Motor neuron (in vitro differentiated cells): Measurements from ENCODE around the gene CSNK2A3. TPM values are rescaled to one million over a fixed set of nuclear protein-coding genes. Genes with fewer than 3 reads are reported as not detected.
"Not testable (repeated sequence)": the region's sequence is repeated elsewhere in the genome, so short reads cannot be mapped to it uniquely, and the experiment has no call there.

Source experiments
- ATAC-seq, 8 experiments: fragments of 200-7000 bp; cut with Tn5 transposase; replicated peaks in 6 of 8; 2 replicates each; pipeline ENCODE4 v1.8.0; 2021; ENCODE audit warnings: mild to moderate bottlenecking in 8 of 8, moderate library complexity in 8 of 8
- H3K27ac ChIP-seq, 2 donors: fragments of 250-450 bp; sonication (Bioruptor Pico); 2 replicates each; pipeline ENCODE4 v1.9.0; 2021; ENCODE audit warnings: antibody characterized with exemption in 2 of 2, mild to moderate bottlenecking in 2 of 2, moderate library complexity in 1 of 2
- H3K4me1 ChIP-seq, 2 donors: fragments of 250-450 bp; sonication (Bioruptor Pico); replicated peaks in 1 of 2; 2 replicates each; pipeline ENCODE4 v1.6.1; 2021; ENCODE audit warnings: antibody characterized with exemption in 2 of 2, mild to moderate bottlenecking in 2 of 2, moderate library complexity in 1 of 2
- H3K4me3 ChIP-seq, 5 donors: fragments of 250-450 bp; sonication (Bioruptor Pico); 2 replicates each; pipeline ENCODE4 v1.9.0; 2021; ENCODE audit warnings: antibody characterized with exemption in 5 of 5, mild to moderate bottlenecking in 5 of 5, moderate library complexity in 4 of 5
- WGBS, 10 experiments: fragments of 450-650 bp; shearing (Covaris generic); methylation state at CpG; one replicate each; pipeline ENCODE4 v1.0.0; 2022; 5-methylcytosine and 5-hydroxymethylcytosine counted together
- in situ Hi-C, 9 experiments: fragments of 400-800 bp; cut with MboI; loops; one replicate each; pipeline ENCODE4 v1.15.0; 2021; ENCODE audit warnings: low sequenced_read_pairs in 9 of 9, low pct_unique_long_range_greater_than_20kb in 2 of 9; ENCODE audit not compliant: unreplicated experiment in 9 of 9
- total RNA-seq, 8 experiments: library from RNA; unstranded; fragments of 300-600 nt; gene quantifications; 2 replicates each; pipeline versions ENCODE4 v1.2.3 to v1.2.4, GENCODE V29; 2022

CSNK2A3 gene
- total RNA-seq, 8 experiments from 2014 or later, result 1.6 to 2.9 (median 1.8) TPM

- Histone ChIP-seq H3K27ac (no peak overlapping the region), H3K4me3 (no peak overlapping the region), H3K4me1 (peaks cover 10 to 20% of the 10 kb centered on the region in 2 donors)
- 38 to 87% (median 78%) methylated on average over 2 to 5 of the region's 5 CpGs; no CpG with 5 or more reads in 3 of the 10 experiments for WGBS, 10 experiments
- in situ Hi-C loops, result no loop called here
- no peak for ATAC-seq
These were observed 20.9 kb upstream of the CSNK2A3 start for GRCh38 chr11:11373934-11374333.

DNA sequence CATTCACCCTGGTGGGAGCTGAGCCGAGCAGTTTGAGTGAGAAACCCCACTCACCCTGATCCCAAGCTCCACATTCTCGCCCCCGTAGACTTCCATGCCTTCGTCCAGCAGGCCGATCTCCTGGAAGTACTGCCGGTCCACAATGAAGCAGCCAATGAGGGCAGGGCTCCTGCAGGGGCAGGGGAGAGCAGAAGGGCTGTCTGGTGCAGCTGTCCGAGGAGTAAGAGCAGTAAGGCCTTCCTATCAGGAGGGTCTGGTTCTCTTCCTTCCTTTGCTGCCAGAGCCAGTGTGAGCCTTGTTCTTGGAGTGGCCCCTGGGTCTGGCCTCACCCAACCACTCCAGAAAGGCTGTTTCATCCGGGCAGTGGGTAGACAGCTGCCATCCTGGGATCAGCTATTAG lies 19.4 kb upstream of the CSNK2A3 start:
- ATAC-seq, result no peak
- Histone ChIP-seq H3K4me3 (no peak overlapping the region), H3K4me1 (peaks cover 10 to 20% of the 10 kb centered on the region in 2 donors), H3K27ac (no peak overlapping the region)
- in situ Hi-C loops, result no loop called here
- 60 to 100% (median 93%) methylated on average over 1 to 4 of the region's 8 CpGs; no CpG with 5 or more reads in 4 of the 10 experiments for WGBS, 10 experiments

DNA sequence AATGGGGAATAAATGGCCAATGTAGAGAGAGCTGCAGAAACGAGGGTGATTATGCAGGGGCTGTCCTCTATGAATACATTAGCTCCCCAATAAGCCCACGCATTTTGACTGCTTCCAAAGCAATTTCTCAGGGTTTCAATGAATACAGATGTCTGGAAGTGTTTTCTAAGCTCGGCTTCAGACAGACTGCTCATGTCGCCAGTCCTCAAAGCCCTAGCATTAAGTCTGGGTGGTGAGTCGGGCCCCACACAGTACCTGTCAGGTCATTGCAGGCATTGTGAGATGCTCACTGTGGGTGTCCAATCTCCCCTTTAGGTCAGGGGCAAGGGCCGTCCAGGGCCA lies 17.9 kb upstream of the CSNK2A3 start:
- Histone ChIP-seq H3K4me3 (no peak overlapping the region), H3K27ac (no peak overlapping the region), H3K4me1 (peaks cover 10 to 20% of the 10 kb centered on the region in 2 donors)
- ATAC-seq, result peak in 3 of 8 experiments; percentile 9 to 91 (median 58)
- WGBS, 10 experiments, result 0 to 83% (median 62%) methylated on average over 1 to 3 of the region's 6 CpGs; no CpG with 5 or more reads in 4 of the 10 experiments
- in situ Hi-C loops, result no loop called here

DNA sequence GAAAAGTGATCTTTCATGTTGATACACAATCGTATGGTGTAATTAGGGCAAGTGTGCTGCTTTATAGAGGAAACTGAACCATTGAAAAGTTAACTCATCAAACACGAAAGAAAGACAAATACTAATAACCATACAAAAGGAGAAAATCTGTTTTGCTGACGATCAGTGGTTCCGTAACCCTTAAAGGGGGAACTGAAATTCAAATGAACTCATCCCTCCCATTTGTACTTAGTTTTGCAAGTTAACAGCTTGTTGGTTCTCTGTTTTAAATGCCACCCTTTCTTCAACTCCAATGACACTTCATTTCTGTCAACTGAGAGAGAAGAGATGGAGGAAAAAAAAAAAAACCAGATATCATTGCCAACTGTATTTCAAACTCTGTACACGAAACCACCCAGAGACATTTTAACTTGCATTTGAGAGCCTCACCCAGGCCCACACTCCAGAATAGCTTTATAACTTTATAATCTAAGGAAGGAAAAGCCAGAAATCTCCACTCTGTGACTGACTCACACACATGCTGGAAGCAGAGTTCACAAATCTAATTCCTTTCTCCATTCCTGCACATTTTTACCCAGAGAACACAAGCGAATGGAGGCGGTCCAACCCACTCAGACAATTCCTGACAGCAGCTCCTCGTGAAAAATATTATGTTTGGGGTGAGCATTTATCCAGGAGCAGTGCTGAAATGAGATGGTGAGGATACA lies 17.4 kb upstream of the CSNK2A3 start:
- Histone ChIP-seq H3K27ac (no peak overlapping the region), H3K4me1 (peaks cover 10 to 20% of the 10 kb centered on the region in 2 donors), H3K4me3 (no peak overlapping the region)
- in situ Hi-C loops, result no loop called here
- peak in 6 of 8 experiments; percentile 27 to 90 (median 68) for ATAC-seq
- WGBS, 10 experiments, result 32 to 100% (median 62%) methylated on average over 1 to 8 of the region's 8 CpGs

DNA sequence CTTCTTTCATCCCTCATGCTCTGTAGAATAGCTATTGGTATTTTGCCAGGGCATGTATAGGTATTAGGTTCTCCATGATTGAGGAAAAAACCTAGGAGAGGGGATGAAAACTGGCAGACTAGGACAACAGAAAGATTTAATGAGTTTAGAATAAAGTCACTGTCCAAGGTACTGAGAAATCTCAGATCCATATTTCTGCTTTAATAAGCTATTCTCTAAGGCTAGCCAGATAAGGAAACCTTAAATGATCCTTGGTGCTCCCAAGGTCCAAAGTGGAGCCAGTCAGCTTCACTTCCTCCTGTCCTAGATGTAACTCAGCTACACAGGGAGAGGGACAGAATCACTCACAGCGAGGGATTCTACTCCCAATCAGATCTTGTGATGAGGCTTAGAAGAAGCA lies 13.7 kb upstream of the CSNK2A3 start:
- Histone ChIP-seq H3K4me1 (peaks cover 10 to 16% of the 10 kb centered on the region in 2 donors), H3K4me3 (no peak overlapping the region), H3K27ac (no peak overlapping the region)
- WGBS, 10 experiments, result 40 to 100% (median 89%) methylated on average over 1 of the region's 1 CpG; no CpG with 5 or more reads in 4 of the 10 experiments
- in situ Hi-C loops, result no loop called here
- ATAC-seq, result no peak

DNA sequence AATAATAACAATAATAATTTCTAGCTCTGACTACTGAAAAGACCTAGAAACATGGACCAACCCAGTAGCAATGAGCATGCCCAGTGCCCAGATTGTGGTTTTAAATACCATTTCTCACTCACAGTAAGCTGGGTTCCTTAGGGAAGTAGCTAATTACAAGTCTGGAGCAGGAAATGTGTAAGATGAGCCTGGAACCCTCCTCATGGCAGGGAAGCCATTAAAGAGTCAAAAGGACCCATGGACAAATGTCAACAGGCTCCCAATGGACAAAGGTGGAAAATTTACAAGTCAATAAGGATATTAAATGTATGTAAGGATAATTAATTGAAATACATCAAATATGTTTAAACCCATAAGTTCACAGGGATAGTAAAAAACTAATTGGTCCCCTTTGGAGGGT lies 10.6 kb upstream of the CSNK2A3 start:
- ATAC-seq, result no peak
- in situ Hi-C loops, result no loop called here
- Histone ChIP-seq H3K4me1 (no peaks in the 10 kb centered on the region), H3K27ac (no peak overlapping the region), H3K4me3 (no peak overlapping the region)

DNA sequence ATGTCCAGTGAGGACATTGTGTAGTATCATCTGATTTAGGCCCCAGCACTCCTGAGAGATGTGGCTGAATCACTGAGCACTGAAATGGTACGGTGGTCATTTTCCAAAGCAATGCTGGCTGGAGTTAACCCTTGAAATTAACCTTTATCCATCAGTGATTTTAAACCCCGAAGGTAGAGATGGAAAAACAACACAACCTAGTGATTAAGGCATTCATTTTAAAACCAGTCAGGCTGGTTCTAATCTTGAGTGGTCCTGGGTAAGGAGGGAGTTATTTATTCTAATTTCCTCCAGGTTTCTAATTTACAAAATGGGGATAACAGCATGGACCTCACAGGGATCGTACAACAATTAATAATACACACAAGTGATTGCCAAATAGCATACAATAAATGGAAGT lies 6.6 kb upstream of the CSNK2A3 start:
- ATAC-seq, result no peak
- WGBS, 10 experiments, result 55 to 100% (median 88%) methylated on average over 1 to 3 of the region's 3 CpGs; no CpG with 5 or more reads in 2 of the 10 experiments
- H3K27ac ChIP-seq, result no peak overlapping the region
- H3K4me3 ChIP-seq, result no peak overlapping the region
- H3K4me1 ChIP-seq, result no peaks in the 10 kb centered on the region
- in situ Hi-C loops, result no loop called here

GRCh38 chr11:11356842-11357241 lies 3.8 kb upstream of the CSNK2A3 start:
- Histone ChIP-seq H3K4me3 (no peak overlapping the region), H3K4me1 (no peaks in the 10 kb centered on the region), H3K27ac (no peak overlapping the region)
- 40 to 100% (median 88%) methylated on average over 1 to 7 of the region's 9 CpGs; no CpG with 5 or more reads in 2 of the 10 experiments for WGBS, 10 experiments
- in situ Hi-C loops, result no loop called here
- ATAC-seq, result no peak

GRCh38 chr11:11351851-11352250 lies 1.2 kb downstream of the CSNK2A3 start:
- H3K27ac ChIP-seq, in situ Hi-C loops, H3K4me3 ChIP-seq, H3K4me1 ChIP-seq: not testable (repeated sequence)
- peak in 1 of 8 experiments; percentile 67 for ATAC-seq
- 65 to 78% (median 73%) methylated on average over 2 to 6 of the region's 10 CpGs; no CpG with 5 or more reads in 6 of the 10 experiments for WGBS, 10 experiments

- WGBS, 10 experiments, result 86 to 100% (median 97%) methylated on average over 1 to 3 of the region's 4 CpGs; no CpG with 5 or more reads in 5 of the 10 experiments
- no peak for ATAC-seq
- Histone ChIP-seq H3K4me3 (no peak overlapping the region), H3K27ac (no peak overlapping the region), H3K4me1 (no peaks in the 10 kb centered on the region)
- in situ Hi-C loops, result no loop called here
These were observed 1.9 kb downstream of the CSNK2A3 start for GRCh38 chr11:11351042-11351586.

- no peak overlapping the region for H3K27ac ChIP-seq
- 11 to 100% (median 92%) methylated on average over 1 of the region's 1 CpG; no CpG with 5 or more reads in 3 of the 10 experiments for WGBS, 10 experiments
- ATAC-seq, result peak in 3 of 8 experiments; percentile 23 to 68 (median 60)
These were observed 3.1 kb downstream of the CSNK2A3 start for GRCh38 chr11:11349870-11350337.

DNA sequence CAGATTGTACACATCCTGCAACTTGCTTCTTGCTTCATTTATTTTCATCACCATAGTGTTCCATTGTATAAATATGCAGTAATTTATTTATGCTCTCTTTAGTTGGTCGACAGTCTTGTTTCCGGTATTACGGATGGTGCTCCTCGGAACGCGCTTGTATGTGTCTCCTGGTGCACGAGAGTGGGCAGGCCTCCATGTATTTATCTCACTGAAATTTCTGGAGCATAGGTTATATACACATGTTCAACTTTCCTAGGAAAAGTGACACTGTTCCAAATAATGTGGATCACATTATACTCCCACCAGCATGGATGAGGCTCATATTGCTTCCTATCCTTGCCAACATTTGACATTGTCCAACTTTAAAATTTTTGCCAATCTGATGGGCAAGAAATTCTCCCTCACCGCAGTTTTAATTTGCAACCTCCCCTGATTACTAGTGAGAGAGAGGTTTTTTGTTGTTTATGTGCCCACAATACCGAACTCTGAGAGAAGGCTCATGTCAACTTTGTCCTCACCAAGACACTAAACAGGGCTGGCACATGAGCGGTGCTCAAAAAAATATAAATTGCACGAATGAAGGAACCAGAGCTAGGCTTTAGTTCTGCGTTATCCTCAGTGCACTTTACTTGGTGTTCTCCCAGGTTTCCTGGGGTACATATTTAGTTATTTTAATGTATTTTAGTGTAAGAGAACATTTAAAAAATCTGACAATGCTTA lies 3.8 kb downstream of the CSNK2A3 start:
- 21 to 90% (median 71%) methylated on average over 7 to 12 of the region's 12 CpGs; no CpG with 5 or more reads in 1 of the 10 experiments for WGBS, 10 experiments
- no peak overlapping the region for H3K27ac ChIP-seq
- peak in 1 of 8 experiments; percentile 57 for ATAC-seq
- no peak overlapping the region for H3K4me3 ChIP-seq
- H3K4me1 ChIP-seq, result no peaks in the 10 kb centered on the region
- in situ Hi-C loops, result no loop called here

More at GRCh38 chr11:11349870-11350337, 3.1 kb downstream of the CSNK2A3 start:
- in situ Hi-C loops, result no loop called here
- H3K4me3 ChIP-seq, result no peak overlapping the region
- H3K4me1 ChIP-seq, result no peaks in the 10 kb centered on the region

- in situ Hi-C loops, result no loop called here
- ATAC-seq, result no peak
- 78 to 100% (median 100%) methylated on average over 1 to 5 of the region's 5 CpGs; no CpG with 5 or more reads in 3 of the 10 experiments for WGBS, 10 experiments
- Histone ChIP-seq H3K4me3 (no peak overlapping the region), H3K4me1 (no peaks in the 10 kb centered on the region), H3K27ac (no peak overlapping the region)
These were observed 4.7 kb downstream of the CSNK2A3 start for GRCh38 chr11:11348303-11348702.
